SK-N-SH (cell line): ENCODE measurements around the gene PODXL. TPM values are rescaled to one million over a fixed set of nuclear protein-coding genes. Genes with fewer than 3 reads are reported as not detected.

Experiments used
- CTCF ChIA-PET: fragments of 300-600, 350-600 bp; formaldehyde crosslinking; extraction: SDS; loops from one replicate; lab custom pipeline; 2021; lab: Yijun Ruan, JAX
- POLR2A ChIA-PET: fragments of 350-600 bp; sonication (Branson Sonifier 250); formaldehyde crosslinking; extraction: SDS; loops from one replicate; lab custom pipeline; 2020; ENCODE audit warnings: antibody characterized with exemption, inconsistent platforms; lab: Yijun Ruan, JAX
- DNase-seq: peaks from one replicate; pipeline ENCODE4 v3.0.0; 2012
- H2AFZ ChIP-seq: fragments of 200-600 bp; sonication (generic); 2 replicates; pipeline ENCODE4 v1.8.1; 2016; ENCODE audit warnings: antibody characterized with exemption, mild to moderate bottlenecking, low read depth
- H3F3A ChIP-seq: fragments of 200-600 bp; sonication (generic); replicated peaks from 2 replicates; pipeline ENCODE3; 2016; ENCODE audit warnings: antibody characterized with exemption, mild to moderate bottlenecking; ENCODE audit not compliant: insufficient read depth
- H3K27ac ChIP-seq, 2 experiments: fragments of 200-500 bp in 1 of 2; fragments of 200-600 bp in 1 of 2; sonication (Bioruptor generic) in 1 of 2; sonication (generic), shearing (Covaris generic) in 1 of 2; 2 replicates each; pipeline versions ENCODE4 v1.5.1 to v1.6.1; 2014 to 2016; ENCODE audit warnings: low read depth in 2 of 2, inconsistent platforms in 1 of 2, low read length in 1 of 2, mild to moderate bottlenecking in 1 of 2, mixed read lengths in 1 of 2
- H3K27me3 ChIP-seq: fragments of 200-600 bp; sonication (generic), shearing (Covaris generic); 2 replicates; pipeline ENCODE4 v1.6.1; 2016; ENCODE audit warnings: mixed run types; ENCODE audit not compliant: insufficient read depth
- H3K36me3 ChIP-seq, 2 experiments: fragments of 200-500 bp in 1 of 2; fragments of 200-600 bp in 1 of 2; sonication (Bioruptor generic) in 1 of 2; sonication (generic) in 1 of 2; replicated peaks in 1 of 2; 2 replicates each; pipeline versions ENCODE3 to v1.5.1; 2014 to 2016; ENCODE audit warnings: low read length in 1 of 2, mild to moderate bottlenecking in 1 of 2; ENCODE audit not compliant: insufficient read depth in 2 of 2, control insufficient read depth in 1 of 2
- H3K4me1 ChIP-seq, 2 experiments: fragments of 200-500 bp in 1 of 2; fragments of 200-600 bp in 1 of 2; sonication (Bioruptor generic) in 1 of 2; sonication (generic), shearing (Covaris generic) in 1 of 2; 2 replicates each; pipeline versions ENCODE4 v1.5.1 to v1.6.1; 2014 to 2016; ENCODE audit warnings: low read depth in 1 of 2, low read length in 1 of 2, mixed run types in 1 of 2; ENCODE audit not compliant: insufficient read depth in 2 of 2, control insufficient read depth in 1 of 2
- H3K4me2 ChIP-seq: fragments of 200-600 bp; sonication (generic), shearing (Covaris generic); 2 replicates; pipeline ENCODE4 v1.6.1; 2017; ENCODE audit warnings: mixed run types
- H3K4me3 ChIP-seq, 2 experiments: fragments of 200-500 bp in 1 of 2; fragments of 200-600 bp in 1 of 2; sonication (Bioruptor generic) in 1 of 2; sonication (generic), shearing (Covaris generic) in 1 of 2; 2 replicates each; pipeline versions ENCODE4 v1.5.1 to v1.8.1; 2014 to 2016; ENCODE audit warnings: low read depth in 2 of 2, inconsistent platforms in 1 of 2, low read length in 1 of 2, mild to moderate bottlenecking in 1 of 2, mixed read lengths in 1 of 2, moderate library complexity in 1 of 2
- H3K79me2 ChIP-seq: fragments of 200-600 bp; sonication (generic); 2 replicates; pipeline ENCODE4 v1.8.1; 2017; ENCODE audit warnings: mild to moderate bottlenecking; ENCODE audit not compliant: insufficient read depth
- H3K9ac ChIP-seq: fragments of 200-600 bp; sonication (generic); 2 replicates; pipeline ENCODE4 v1.6.1; 2017; ENCODE audit warnings: mixed run types
- H3K9me2 ChIP-seq: fragments of 200-600 bp; sonication (generic); 2 replicates; pipeline ENCODE4 v1.6.1; 2017; ENCODE audit warnings: mixed run types
- H3K9me3 ChIP-seq: fragments of 200-600 bp; sonication (generic); 2 replicates; pipeline ENCODE4 v1.6.1; 2017; ENCODE audit warnings: mixed run types, mild to moderate bottlenecking, moderate library complexity
- H4K20me1 ChIP-seq: fragments of 200-600 bp; sonication (generic); 2 replicates; pipeline ENCODE4 v1.6.1; 2017; ENCODE audit warnings: mild to moderate bottlenecking, mixed run types; ENCODE audit not compliant: insufficient read depth
- CHD2 ChIP-seq: fragments of 150-350 bp; IDR thresholded peaks from 2 replicates; pipeline ENCODE4 v1.6.1; 2018; ENCODE audit warnings: low read length; ENCODE audit not compliant: partially characterized antibody
- ELF1 ChIP-seq: IDR thresholded peaks from 2 replicates; pipeline ENCODE4 v1.4.0; 2012
- EP300 ChIP-seq, 2 experiments: IDR thresholded peaks; 2 replicates each; pipeline versions ENCODE4 v1.4.0 to v1.6.1; 2012; ENCODE audit warnings: borderline replicate concordance in 1 of 2, low read depth in 1 of 2, low read length in 1 of 2
- FOXJ3 ChIP-seq: sonication (generic); formaldehyde crosslinking; IDR thresholded peaks from 2 replicates; pipeline ENCODE4 v1.5.1; 2020; ENCODE audit warnings: mild to moderate bottlenecking, missing genetic modification reagents
- FOXM1 ChIP-seq: IDR thresholded peaks from 2 replicates; pipeline ENCODE4 v1.4.0; 2012; ENCODE audit warnings: low read depth, mild to moderate bottlenecking
- GABPA ChIP-seq: IDR thresholded peaks from 2 replicates; pipeline ENCODE4 v1.4.0; 2012; ENCODE audit warnings: low read depth, mild to moderate bottlenecking
- GATA2 ChIP-seq: sonication (generic); formaldehyde crosslinking; IDR thresholded peaks from 2 replicates; pipeline ENCODE4 v1.5.0; 2020; ENCODE audit warnings: mild to moderate bottlenecking, missing genetic modification reagents
- JUND ChIP-seq: IDR thresholded peaks from 2 replicates; pipeline ENCODE4 v1.4.0; 2012
- NFIC ChIP-seq: IDR thresholded peaks from 2 replicates; pipeline ENCODE4 v1.4.0; 2012; ENCODE audit warnings: borderline replicate concordance
- POLR2AphosphoS5 ChIP-seq: IDR thresholded peaks from 2 replicates; pipeline ENCODE4 v1.6.1; 2012; ENCODE audit warnings: low read depth, low read length
- RAD21 ChIP-seq: IDR thresholded peaks from 2 replicates; pipeline ENCODE4 v1.6.1; 2012; ENCODE audit warnings: mild to moderate bottlenecking, low read length
- REST ChIP-seq: IDR thresholded peaks from 2 replicates; pipeline ENCODE4 v1.6.1; 2012; ENCODE audit warnings: mild to moderate bottlenecking, low read depth, low read length, moderate library complexity
- RFX5 ChIP-seq: IDR thresholded peaks from 2 replicates; pipeline ENCODE4 v1.6.1; 2012; ENCODE audit warnings: mild to moderate bottlenecking, improper control_type of control experiment, low read length
- RXRA ChIP-seq: IDR thresholded peaks from 2 replicates; pipeline ENCODE4 v1.4.0; 2012; ENCODE audit warnings: low read depth, mild to moderate bottlenecking, borderline replicate concordance
- SMC3 ChIP-seq: IDR thresholded peaks from 2 replicates; pipeline ENCODE4 v1.6.1; 2012; ENCODE audit warnings: low read depth, low read length, improper control_type of control experiment
- TEAD4 ChIP-seq: IDR thresholded peaks from 2 replicates; pipeline ENCODE4 v1.4.0; 2012; ENCODE audit warnings: mild to moderate bottlenecking, borderline replicate concordance; ENCODE audit not compliant: insufficient read depth
- USF1 ChIP-seq: IDR thresholded peaks from 2 replicates; pipeline ENCODE4 v1.4.0; 2012; ENCODE audit warnings: low read depth, borderline replicate concordance
- USF2 ChIP-seq: fragments of 150-350 bp; IDR thresholded peaks from 2 replicates; pipeline ENCODE4 v1.6.1; 2017; ENCODE audit warnings: antibody characterized with exemption, low read length, low read depth, borderline replicate concordance
- YY1 ChIP-seq: IDR thresholded peaks from 2 replicates; pipeline ENCODE4 v1.4.0; 2012; ENCODE audit warnings: low read depth, mild to moderate bottlenecking
- ZBTB33 ChIP-seq: IDR thresholded peaks from 2 replicates; pipeline ENCODE4 v1.4.0; 2012; ENCODE audit warnings: low read depth, borderline replicate concordance
- WGBS: methylation state at CpG from one replicate; pipeline ENCODE4 v1.1.6; 2017; ENCODE audit warnings: low lambda C conversion rate; 5-methylcytosine and 5-hydroxymethylcytosine counted together
- polyA plus RNA-seq, 3 experiments: library from polyadenylated mRNA; depleted of rRNA; stranded (reverse); fragments of >200 nt; gene quantifications; 2 replicates each; pipeline ENCODE4 v1.2.3, GENCODE V29; 2012

PODXL gene
- polyA plus RNA-seq, 1 of the 3 experiments (the other 2 are of a cell fraction): 76.1 TPM

- peaks cover 29% of the 10 kb centered on the region for H3F3A ChIP-seq
- H3K4me1 ChIP-seq: peaks cover 27 to 66% of the 10 kb centered on the region in 2 experiments
- peak overlapping the region; percentile 47; the same call in 1 of the 2 replicates for H3K9ac ChIP-seq
- H3K4me3 ChIP-seq: no peak overlapping the region
- H3K27ac ChIP-seq: peak overlapping the region; percentile 79 to 90; a peak in 3 of 4 replicates
- H3K79me2 ChIP-seq: no peaks in the 10 kb centered on the region
- no peaks in the 10 kb centered on the region for H3K36me3 ChIP-seq
- WGBS: 41% methylated on average over 9 of the region's 9 CpGs
- H3K9me2 ChIP-seq: no peaks in the 10 kb centered on the region
- no peak overlapping the region for H2AFZ ChIP-seq
- no peaks in the 10 kb centered on the region for H3K27me3 ChIP-seq
- no peaks in the 10 kb centered on the region for H3K9me3 ChIP-seq
- no peak for DNase-seq
- TF ChIP-seq YY1 (peak; percentile 29; the same call in 1 of the 2 replicates), TEAD4 (peak; percentile 61; the same call in 1 of the 2 replicates), ELF1 (no peak), RFX5 (no peak), JUND (no peak), GATA2 (CRISPR knock-in tag) (no peak), EP300 (IDR thresholded peaks at IDR 0.05; ENCODE audit: borderline replicate concordance in 1 of 2, low read depth in 1 of 2, low read length in 1 of 2) (peak in 1 of 2 experiments; percentile 32; a peak in 1 of 4 replicates), NFIC (peak; percentile 75)
- H3K4me2 ChIP-seq: peak overlapping the region; percentile 64
- H4K20me1 ChIP-seq: no peaks in the 10 kb centered on the region
- POLR2A ChIA-PET: no interaction called here
- CTCF ChIA-PET: interaction anchor here (1.0 to 1.4 kb wide), 5 partner anchors 14 to 92 kb away, joined by 3 to 7 read pairs (median 4); no protein-coding TSS in a partner anchor
Observed at GRCh38 chr7:131605280-131605878, 49.0 kb upstream of the PODXL start.

GRCh38 chr7:131604841-131605279 is 48.4 kb upstream of the PODXL start:
- Histone ChIP-seq H3F3A (peaks cover 29% of the 10 kb centered on the region), H3K79me2 (no peaks in the 10 kb centered on the region), H4K20me1 (no peaks in the 10 kb centered on the region), H3K27me3 (no peaks in the 10 kb centered on the region), H3K4me3 (no peak overlapping the region), H3K4me2 (peak overlapping the region; percentile 64), H3K36me3 (no peaks in the 10 kb centered on the region), H2AFZ (no peak overlapping the region), H3K27ac (peak overlapping the region; percentile 79 to 90; a peak in 3 of 4 replicates), H3K9me3 (no peaks in the 10 kb centered on the region), H3K9me2 (no peaks in the 10 kb centered on the region), H3K4me1 (peaks cover 27 to 68% of the 10 kb centered on the region in 2 experiments), H3K9ac (peak overlapping the region; percentile 47; the same call in 1 of the 2 replicates)
- no peak for DNase-seq
- ChIA-PET POLR2A (no interaction called here), CTCF (interaction anchor here (0.6 to 1.0 kb wide), 2 partner anchors 51 to 72 kb away, joined by 3 to 4 read pairs; no protein-coding TSS in a partner anchor)
- WGBS: 14% methylated on average over 6 of the region's 7 CpGs
- TF ChIP-seq NFIC (peak; percentile 99), FOXJ3 (CRISPR knock-in tag) (no peak), CHD2 (no peak), JUND (peak; percentile 100), RAD21 (no peak), REST (peak; percentile 88), USF2 (no peak), USF1 (peak; percentile 55), GABPA (peak; percentile 56), ZBTB33 (peak; percentile 95), POLR2AphosphoS5 (peak; percentile 99), RFX5 (no peak), FOXM1 (peak; percentile 98), RXRA (peak; percentile 99), SMC3 (no peak)
